Amniotic epithelial cell (primary cell): Measurements from ENCODE around the gene HOMER1.
A peak's percentile ranks its signal among the peaks of the same experiment; 100 is the strongest.

Source experiments
- DNase-seq: peaks from one replicate; pipeline ENCODE4 v3.0.0-alpha.2; 2010; ENCODE audit warnings: low read depth

HOMER1 gene

GRCh38 chr5:79489773-79490172 is 24.2 kb downstream of the HOMER1 start:
- no peak for DNase-seq

- DNase-seq, result peak; percentile 52
Measured at GRCh38 chr5:79488775-79489174, 25.2 kb downstream of the HOMER1 start.

- DNase-seq, result peak; percentile 34
Measured at GRCh38 chr5:79488058-79488457, 25.9 kb downstream of the HOMER1 start.

GRCh38 chr5:79487251-79487650 is 26.7 kb downstream of the HOMER1 start:
- no peak for DNase-seq

GRCh38 chr5:79486116-79486515 is 27.8 kb downstream of the HOMER1 start:
- no peak for DNase-seq

GRCh38 chr5:79484731-79485130 is 29.2 kb downstream of the HOMER1 start:
- DNase-seq, result peak; percentile 60

- DNase-seq, result no peak
Measured at GRCh38 chr5:79481574-79481973, 32.4 kb downstream of the HOMER1 start.

- DNase-seq, result no peak
Measured at GRCh38 chr5:79480991-79481390, 32.9 kb downstream of the HOMER1 start.

- DNase-seq, result no peak
Measured at GRCh38 chr5:79475152-79475466, 38.8 kb downstream of the HOMER1 start.

GRCh38 chr5:79474367-79475151 is 39.4 kb downstream of the HOMER1 start:
- no peak for DNase-seq

GRCh38 chr5:79471556-79471955 is 42.4 kb downstream of the HOMER1 start:
- no peak for DNase-seq

- DNase-seq, result peak; percentile 32
Measured at GRCh38 chr5:79464695-79465332, 49.1 kb downstream of the HOMER1 start.

GRCh38 chr5:79464278-79464677 is 49.7 kb downstream of the HOMER1 start:
- DNase-seq, result no peak

- DNase-seq, result no peak
Measured at GRCh38 chr5:79459626-79460025, 54.3 kb downstream of the HOMER1 start.

GRCh38 chr5:79456890-79457583 is 56.9 kb downstream of the HOMER1 start:
- DNase-seq, result no peak

- no peak for DNase-seq
Measured at GRCh38 chr5:79456400-79456799, 57.5 kb downstream of the HOMER1 start.

- DNase-seq, result no peak
Measured at GRCh38 chr5:79454043-79454442, 59.9 kb downstream of the HOMER1 start.

- DNase-seq, result peak; percentile 80
Measured at GRCh38 chr5:79448336-79448735, 65.6 kb downstream of the HOMER1 start.

- peak; percentile 41 for DNase-seq
Measured at GRCh38 chr5:79436821-79437220, 77.1 kb downstream of the HOMER1 start.

- DNase-seq, result peak; percentile 90
Measured at GRCh38 chr5:79436224-79436623, 77.7 kb downstream of the HOMER1 start.

GRCh38 chr5:79430196-79430595 is 83.7 kb downstream of the HOMER1 start:
- DNase-seq, result no peak

- DNase-seq, result no peak
Measured at GRCh38 chr5:79423296-79423695, 90.6 kb downstream of the HOMER1 start.

- no peak for DNase-seq
Measured at GRCh38 chr5:79420248-79420647, 93.7 kb downstream of the HOMER1 start.
